GM13977 (cell line): ENCODE results near the gene UBAC2.

ENCODE experiments used
- DNase-seq: peaks from one replicate; pipeline ENCODE4 v3.0.0; 2012; ENCODE audit warnings: low spot score
- CTCF ChIP-seq: IDR thresholded peaks from 2 replicates; pipeline ENCODE4 v1.5.1; 2012; ENCODE audit warnings: mild to moderate bottlenecking, control low read depth; ENCODE audit not compliant: insufficient read depth; ENCODE audit errors: extremely low read depth, missing control alignments
- in situ Hi-C: fragments of 300-500 bp; cut with MboI; formaldehyde crosslinking; loops from one replicate; pipeline ENCODE4 v1.12.0; 2022; ENCODE audit warnings: low sequenced_read_pairs, low pct_unique_long_range_greater_than_20kb, mixed read lengths, inconsistent platforms; ENCODE audit not compliant: unreplicated experiment

Gene UBAC2

GRCh38 chr13:99179460-99179859 is 21.2 kb upstream of the UBAC2 start:
- DNase-seq = no peak
- in situ Hi-C loops = loop anchor here (5.0 to 10.0 kb wide), 2 partner anchors 83 to 255 kb away; no protein-coding TSS in a partner anchor
- TF ChIP-seq CTCF = no peak

- in situ Hi-C loops = no loop called here
- no peak for TF ChIP-seq CTCF
- DNase-seq = no peak
Measured at GRCh38 chr13:99182439-99182838, 18.2 kb upstream of the UBAC2 start.

GRCh38 chr13:99185606-99186005 is 15.0 kb upstream of the UBAC2 start:
- TF ChIP-seq CTCF = no peak
- no peak for DNase-seq
- in situ Hi-C loops = no loop called here

GRCh38 chr13:99190147-99190985 is 10.3 kb upstream of the UBAC2 start:
- in situ Hi-C loops = no loop called here
- no peak for TF ChIP-seq CTCF

GRCh38 chr13:99191336-99191899 is 9.2 kb upstream of the UBAC2 start:
- DNase-seq = no peak
- no peak for TF ChIP-seq CTCF
- in situ Hi-C loops = no loop called here

More at GRCh38 chr13:99190147-99190985, 10.3 kb upstream of the UBAC2 start:
- DNase-seq = no peak

- in situ Hi-C loops = no loop called here
- TF ChIP-seq CTCF = no peak
- DNase-seq = no peak
Measured at GRCh38 chr13:99191900-99192399, 8.7 kb upstream of the UBAC2 start.
